HG03108 (cell line): ENCODE measurements around the gene ZNF497.
"Not testable (repeated sequence)": the region's sequence is repeated elsewhere in the genome, so short reads cannot be mapped to it uniquely, and the experiment has no call there.

Experiments
- ATAC-seq: cut with Tn5 transposase; IDR thresholded peaks from one replicate; pipeline ENCODE4 v1.9.1; 2021; ENCODE audit warnings: moderate library complexity; ENCODE audit not compliant: unreplicated experiment

Gene ZNF497

DNA sequence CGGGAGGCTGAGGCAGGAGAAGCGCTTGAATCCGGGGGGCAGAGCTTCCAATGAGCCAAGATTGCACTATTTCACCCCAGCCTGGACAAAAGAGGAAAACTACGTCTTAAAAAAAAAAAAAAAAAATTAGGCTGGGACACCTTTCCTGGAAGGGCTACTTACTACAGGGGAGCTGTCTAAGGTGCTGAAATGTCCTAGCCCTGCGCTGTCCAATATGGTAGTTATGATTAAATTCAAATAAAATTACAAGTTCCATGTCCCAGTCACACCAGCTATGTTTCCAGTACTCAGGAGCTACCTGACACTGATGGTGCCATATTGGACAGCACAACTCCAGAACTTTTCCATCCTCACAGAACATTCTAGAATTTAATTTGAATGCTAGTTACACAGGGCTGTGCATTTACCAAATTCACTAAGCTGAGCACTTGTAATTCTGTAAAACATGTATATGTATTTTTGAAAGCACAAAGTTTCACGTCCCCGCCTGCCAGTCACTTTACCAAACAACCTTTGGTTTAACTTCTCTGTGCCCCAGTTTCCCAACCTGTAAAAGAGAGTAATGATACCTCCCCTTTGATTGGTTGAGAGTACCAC lies 45.0 kb downstream of the ZNF497 start:
- ATAC-seq: no peak

DNA sequence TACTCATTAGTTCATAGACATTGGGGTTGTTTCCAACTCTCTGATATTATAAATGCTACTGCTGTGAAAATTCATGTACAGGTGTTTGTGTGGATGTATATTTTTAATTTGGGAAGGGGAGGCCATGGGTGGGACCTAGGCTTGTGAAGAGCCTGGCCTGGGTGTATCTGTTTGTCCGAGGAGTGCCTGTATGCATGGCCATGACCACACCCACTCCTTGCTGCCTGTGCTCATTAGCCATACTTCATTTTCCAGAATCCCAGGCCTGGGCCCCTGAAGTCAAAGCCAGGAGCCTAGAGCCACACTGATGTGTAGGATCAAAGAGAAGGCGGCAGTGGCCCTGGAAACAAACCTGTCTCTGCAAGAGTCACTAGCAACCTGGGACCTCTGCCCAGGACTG lies 47.0 kb downstream of the ZNF497 start:
- ATAC-seq: no peak

DNA sequence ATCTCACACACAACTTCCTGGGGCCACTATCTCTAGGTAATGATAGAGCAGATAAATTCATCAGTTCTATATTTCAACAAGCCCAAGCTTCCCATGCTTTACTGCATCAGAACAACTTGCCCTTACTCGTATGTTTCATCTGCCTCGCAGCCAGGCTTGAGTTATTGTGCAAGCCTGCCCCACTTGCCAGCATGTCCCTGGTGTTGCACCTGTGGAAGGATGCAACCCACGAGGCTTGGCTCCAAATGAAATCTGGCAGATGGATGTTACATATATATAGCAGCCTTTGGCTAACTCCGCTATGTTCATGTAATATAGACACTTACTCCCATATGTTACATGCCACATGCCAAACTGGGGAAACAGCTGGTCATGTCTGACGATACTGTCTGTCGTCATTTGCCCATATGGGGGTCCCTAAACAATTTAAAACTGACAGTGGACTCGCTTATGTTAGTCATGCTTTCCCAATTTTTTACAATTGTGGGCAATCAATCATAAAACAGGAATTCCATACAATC lies 51.1 kb downstream of the ZNF497 start:
- no peak for ATAC-seq

DNA sequence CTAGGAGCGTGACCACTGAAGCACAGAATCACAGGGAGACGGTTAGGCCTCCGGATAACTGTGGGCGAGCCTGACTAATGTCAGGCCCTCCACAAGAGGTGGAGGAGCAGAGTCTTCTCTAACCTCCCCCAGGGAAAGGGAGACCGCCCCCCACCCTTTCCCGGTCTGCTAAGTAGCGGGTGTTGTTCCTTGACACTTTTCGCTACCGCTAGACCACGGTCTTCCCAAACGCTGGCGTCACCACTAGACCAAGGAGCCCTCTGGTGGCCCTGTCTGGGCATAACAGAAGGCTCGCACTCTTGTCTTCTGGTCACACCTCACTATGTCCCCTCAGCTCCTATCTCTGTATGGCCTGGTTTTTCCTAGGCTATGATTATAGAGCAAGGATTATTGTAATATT lies 51.9 kb downstream of the ZNF497 start:
- not testable (repeated sequence) for ATAC-seq

DNA sequence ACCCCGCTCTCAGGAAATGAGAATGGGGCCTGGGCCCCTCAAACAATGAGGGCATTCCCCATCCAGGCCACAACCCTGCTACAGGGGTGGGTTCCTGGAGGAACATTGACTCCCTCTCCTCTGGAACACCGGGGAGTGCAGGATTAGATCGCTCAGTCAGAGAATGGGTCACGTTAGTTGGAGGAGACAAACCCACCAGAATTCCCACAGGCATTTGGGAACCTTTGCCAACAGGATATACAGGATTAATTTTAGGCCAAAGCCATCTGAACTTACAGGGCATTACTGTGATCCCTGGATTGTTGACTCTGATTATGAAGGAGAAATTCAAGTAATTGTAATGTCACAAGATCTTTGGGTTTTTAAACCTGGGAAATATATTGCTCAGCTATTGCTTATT lies 54.8 kb downstream of the ZNF497 start:
- no peak for ATAC-seq

DNA sequence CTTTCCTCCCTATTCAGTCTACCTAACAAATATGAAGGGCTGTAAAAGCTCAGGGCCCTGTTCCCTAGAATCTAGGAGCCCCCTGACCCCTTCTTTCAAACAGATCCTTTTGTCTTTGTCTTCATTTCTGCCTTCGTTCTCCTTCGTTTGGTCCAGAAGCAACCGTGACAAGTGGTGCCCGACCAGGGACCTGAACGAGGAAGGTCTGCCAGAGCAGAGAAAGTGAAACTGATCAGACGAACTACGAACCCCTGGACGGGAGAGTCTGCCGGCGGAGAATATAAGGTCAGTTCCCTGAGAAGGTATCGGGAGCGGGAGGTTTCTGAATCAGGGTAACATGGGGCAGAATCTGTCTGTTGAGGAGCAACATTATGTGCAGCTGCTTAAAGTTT lies 56.6 kb downstream of the ZNF497 start:
- ATAC-seq: no peak

DNA sequence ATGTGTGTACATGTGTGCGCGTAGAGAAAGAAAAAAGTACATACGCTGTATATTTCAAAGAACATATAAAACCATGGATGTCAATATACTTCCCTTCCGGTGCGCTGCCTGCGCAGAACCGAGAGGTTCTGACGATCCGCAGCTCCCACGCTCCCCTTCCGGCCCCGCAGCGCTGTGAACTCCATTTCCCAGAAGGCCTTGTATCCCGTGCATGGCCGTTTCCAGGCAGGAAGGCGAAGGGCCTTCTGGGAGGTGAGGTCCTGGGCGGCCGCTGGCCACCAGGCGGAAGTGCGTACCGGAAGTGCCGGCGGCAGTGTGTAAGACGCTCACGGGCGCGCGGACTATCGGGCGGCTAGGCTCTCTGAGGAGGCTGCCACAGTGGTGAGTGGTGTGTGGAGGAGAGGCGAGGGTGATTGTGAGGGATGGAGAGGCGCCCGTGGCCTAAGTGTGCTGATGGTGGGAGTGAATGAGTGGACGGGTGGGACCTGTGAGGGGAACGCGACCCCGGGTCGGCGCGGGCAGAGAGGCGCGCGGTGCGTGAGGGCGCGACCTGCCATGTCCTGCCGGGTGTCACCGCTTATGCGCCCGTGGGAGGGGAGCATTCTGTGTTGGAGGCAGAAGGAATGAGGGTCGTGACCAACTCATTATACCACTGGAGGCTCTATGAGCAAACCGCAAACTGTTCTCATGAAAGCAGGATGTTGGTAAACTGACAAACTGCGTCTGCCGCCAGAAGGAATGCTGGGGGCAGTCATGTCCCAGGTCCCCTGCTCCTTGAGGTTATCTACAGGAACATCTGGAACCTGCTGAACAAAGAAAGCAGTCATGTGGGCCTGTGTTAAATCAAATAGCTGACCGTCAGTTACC lies 57.3 kb downstream of the ZNF497 start, which contains the start of gene ERVK3-1:
ERVK3-1 (plus strand) TSS at position 313 of the 867 bp plus-strand sequence. CDS start 6,792 bp downstream, outside the sequence.
- ATAC-seq: peak; percentile 97

DNA sequence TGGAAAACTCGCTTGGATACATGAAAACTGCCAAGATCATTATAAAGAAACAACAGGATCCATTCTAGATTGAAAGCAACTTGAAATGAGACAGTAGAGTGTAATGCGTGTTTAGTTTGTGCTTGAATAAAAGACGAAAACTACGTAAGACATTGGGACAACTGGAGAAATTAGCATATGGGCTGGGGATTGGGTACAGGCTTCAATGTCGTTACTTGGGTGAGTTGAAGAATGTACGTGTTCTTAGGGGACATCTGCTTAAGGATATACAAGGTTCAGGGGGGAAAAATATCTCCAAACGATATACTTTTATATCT lies 57.8 kb downstream of the ZNF497 start:
- no peak for ATAC-seq
